ENCODE data around the gene ACAD10.

Gene ACAD10

GRCh38 chr12:111775205-111776193 lies 89.6 kb downstream of the ACAD10 start:
- no peak for DNase-seq (ENCODE audit: low read depth, low spot score)

DNA sequence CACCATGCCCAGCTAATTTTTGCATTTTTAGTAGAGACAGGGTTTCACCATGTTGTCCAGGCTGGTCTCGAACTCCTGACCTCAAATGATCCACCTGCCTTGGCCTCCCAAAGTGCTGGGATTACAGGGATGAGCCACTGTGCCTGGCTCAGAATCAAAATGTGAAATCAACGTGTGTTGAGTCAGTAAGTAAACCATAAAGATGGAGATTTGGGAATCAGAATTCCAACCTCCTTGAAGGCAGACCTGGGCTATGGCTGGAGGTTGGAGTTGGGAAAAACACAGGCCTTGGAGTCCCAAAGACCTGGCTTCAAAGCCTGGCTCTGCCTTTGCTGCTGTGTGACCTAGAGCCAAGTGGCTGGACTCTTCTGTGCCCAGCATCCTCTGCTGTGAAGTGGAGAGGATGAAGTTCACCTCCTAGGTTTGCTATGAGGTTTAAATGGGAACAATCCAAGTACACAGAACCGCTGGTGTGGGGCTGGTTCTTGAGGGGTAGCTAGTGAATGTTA lies 91.0 kb downstream of the ACAD10 start:
- DNase-seq (ENCODE audit: low read depth, low spot score), result no peak

- no peak for DNase-seq (ENCODE audit: low read depth, low spot score)
Observed at GRCh38 chr12:111777345-111778045, 91.6 kb downstream of the ACAD10 start.

GRCh38 chr12:111780166-111780565 lies 94.3 kb downstream of the ACAD10 start:
- DNase-seq (ENCODE audit: low read depth, low spot score), result no peak

- DNase-seq (ENCODE audit: low read depth, low spot score), result no peak
Observed at GRCh38 chr12:111780615-111781014, 94.8 kb downstream of the ACAD10 start.

GRCh38 chr12:111781085-111781658 lies 95.3 kb downstream of the ACAD10 start:
- DNase-seq (ENCODE audit: low read depth, low spot score), result no peak

DNA sequence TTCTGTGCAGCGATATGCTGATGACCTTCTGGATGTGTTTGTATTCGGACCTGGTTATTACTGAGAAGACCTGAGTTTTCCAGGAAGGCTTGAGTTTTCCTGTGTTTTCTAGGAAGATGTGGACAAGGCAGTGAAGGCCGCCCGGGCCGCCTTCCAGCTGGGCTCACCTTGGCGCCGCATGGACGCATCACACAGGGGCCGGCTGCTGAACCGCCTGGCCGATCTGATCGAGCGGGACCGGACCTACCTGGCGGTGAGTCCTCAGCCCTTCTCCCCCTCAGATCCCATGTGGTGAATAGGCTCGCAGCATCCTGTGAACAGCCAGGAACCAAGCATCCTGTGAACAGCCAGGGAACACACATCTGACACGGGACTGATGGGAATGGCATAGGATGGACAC lies 97.2 kb downstream of the ACAD10 start:
- DNase-seq (ENCODE audit: low read depth, low spot score), result no peak

GRCh38 chr12:111784953-111785352 lies 99.1 kb downstream of the ACAD10 start:
- no peak for DNase-seq (ENCODE audit: low read depth, low spot score)

GRCh38 chr12:111785651-111786050 lies 99.8 kb downstream of the ACAD10 start:
- no peak for DNase-seq (ENCODE audit: low read depth, low spot score)

- DNase-seq (ENCODE audit: low read depth, low spot score), result no peak
Observed at GRCh38 chr12:111788178-111788654, 102.4 kb downstream of the ACAD10 start.

GRCh38 chr12:111789779-111790178 lies 103.9 kb downstream of the ACAD10 start:
- no peak for DNase-seq (ENCODE audit: low read depth, low spot score)

DNA sequence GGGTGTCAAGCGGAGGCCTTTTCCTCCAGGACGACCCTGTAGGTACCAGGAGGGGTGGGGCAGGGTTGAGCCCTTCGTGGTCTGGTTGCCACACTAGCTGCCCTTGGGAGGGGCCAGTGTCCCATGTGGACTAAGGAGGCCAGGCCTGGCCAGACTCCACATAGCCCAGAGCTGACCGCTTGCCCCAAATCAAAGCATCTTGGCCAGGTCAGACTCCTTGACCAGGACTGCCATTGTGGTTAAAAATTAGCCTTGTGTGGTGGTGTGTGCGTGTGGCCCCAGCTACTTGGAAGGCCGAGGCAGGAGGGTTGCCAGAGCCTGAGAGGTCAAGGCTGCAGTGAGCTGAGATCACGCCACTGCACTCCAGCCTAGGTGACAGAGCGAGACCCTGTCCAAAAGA lies 105.7 kb downstream of the ACAD10 start:
- DNase-seq (ENCODE audit: low read depth, low spot score), result no peak

DNA sequence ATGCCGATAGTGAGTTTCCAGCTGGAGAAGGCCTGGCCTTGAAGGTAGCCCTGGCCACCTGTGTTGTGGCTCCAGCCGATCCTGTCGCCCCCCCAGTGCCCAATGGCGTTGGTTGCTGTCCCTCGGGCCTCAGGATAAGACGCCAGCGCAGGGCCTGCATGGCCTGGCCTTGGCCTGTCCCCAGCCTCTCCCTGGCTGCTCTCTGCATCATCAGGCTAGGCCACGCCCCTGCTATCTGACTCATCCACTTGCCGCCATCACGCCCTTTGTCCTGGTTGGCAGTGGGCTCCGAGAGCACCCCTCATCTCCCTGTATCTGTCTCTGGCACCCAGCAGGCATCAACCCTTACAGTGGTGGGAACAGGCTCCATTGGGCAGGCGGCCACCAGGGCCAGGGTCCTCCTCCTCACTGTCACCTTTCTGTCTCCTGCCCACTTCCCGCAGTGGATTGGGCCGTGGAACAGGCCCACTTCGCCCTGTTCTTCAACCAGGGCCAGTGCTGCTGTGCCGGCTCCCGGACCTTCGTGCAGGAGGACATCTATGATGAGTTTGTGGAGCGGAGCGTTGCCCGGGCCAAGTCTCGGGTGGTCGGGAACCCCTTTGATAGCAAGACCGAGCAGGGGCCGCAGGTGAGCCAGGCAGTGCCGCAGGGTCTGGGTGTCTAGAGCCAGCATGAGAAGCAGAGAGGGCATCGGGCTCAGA lies 106.5 kb downstream of the ACAD10 start:
- no peak for DNase-seq (ENCODE audit: low read depth, low spot score)

DNA sequence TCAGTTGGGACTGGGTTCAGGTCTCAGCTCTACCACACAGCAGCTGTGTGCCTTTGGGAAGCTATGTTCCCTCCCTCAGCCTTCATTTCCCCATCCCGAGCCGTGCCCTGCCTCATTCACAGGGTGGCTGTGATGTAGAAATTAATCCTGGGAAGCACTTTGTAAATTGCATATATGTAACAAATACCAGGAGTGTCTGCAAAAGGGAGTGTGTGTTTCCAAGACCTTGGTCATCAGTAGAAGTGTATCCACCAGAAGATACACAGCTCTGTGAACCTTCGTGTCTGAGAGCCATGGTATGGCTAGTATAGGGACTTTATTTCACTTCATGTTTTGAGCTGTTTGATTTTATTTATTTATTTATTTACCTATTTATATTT lies 107.0 kb downstream of the ACAD10 start:
- no peak for DNase-seq (ENCODE audit: low read depth, low spot score)

DNA sequence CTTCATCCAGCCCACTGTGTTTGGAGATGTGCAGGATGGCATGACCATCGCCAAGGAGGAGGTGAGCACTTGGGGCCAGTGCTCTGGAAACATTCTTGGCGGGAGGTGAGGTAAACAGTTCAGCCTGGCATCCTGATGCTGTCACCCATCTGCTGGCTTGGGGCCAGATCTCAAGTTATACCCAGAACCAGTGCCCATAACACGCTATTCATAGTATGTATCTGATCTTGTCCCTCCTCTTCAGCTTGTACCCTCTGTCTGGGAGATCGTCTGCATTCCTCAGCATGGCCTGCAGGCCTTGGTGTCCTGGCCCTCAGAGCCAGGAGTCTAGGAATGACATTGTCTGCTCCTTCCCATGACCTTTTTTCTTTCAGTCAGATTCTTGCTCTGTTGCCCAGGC lies 112.3 kb downstream of the ACAD10 start:
- DNase-seq (ENCODE audit: low read depth, low spot score), result no peak

GRCh38 chr12:111799758-111800157 lies 113.9 kb downstream of the ACAD10 start:
- DNase-seq (ENCODE audit: low read depth, low spot score), result no peak

- no peak for DNase-seq (ENCODE audit: low read depth, low spot score)
Observed at GRCh38 chr12:111803038-111803626, 117.3 kb downstream of the ACAD10 start.

DNA sequence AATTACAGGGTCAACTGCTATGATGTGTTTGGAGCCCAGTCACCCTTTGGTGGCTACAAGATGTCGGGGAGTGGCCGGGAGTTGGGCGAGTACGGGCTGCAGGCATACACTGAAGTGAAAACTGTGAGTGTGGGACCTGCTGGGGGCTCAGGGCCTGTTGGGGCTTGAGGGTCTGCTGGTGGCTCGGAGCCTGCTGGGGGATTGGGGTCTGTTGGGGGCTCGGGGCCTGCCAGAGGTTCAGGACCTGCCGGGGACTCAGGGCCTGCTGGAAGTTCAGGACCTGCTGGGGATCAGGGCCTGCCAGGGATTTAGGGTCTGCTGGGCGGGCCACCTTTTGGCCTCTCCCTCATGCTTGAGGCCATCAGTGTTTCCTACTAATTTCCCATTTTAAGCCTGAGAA lies 118.0 kb downstream of the ACAD10 start:
- no peak for DNase-seq (ENCODE audit: low read depth, low spot score)

- DNase-seq (ENCODE audit: low read depth, low spot score), result no peak
Observed at GRCh38 chr12:111806304-111806703, 120.5 kb downstream of the ACAD10 start.
